Neuronal stem cell (in vitro differentiated cells): ENCODE data around the gene TPCN2.

Experiments used
- DNase-seq: peaks from one replicate; pipeline ENCODE4 v3.0.0-alpha.2; 2013; ENCODE audit warnings: low spot score
- H2AFZ ChIP-seq: one replicate; pipeline ENCODE4 v1.6.1; 2013; ENCODE audit warnings: mild to moderate bottlenecking, low read length, inconsistent platforms
- H2AK5ac ChIP-seq: 2 replicates; pipeline ENCODE4 v1.6.1; 2013; ENCODE audit warnings: low read depth, mild to moderate bottlenecking, inconsistent platforms, low read length, moderate library complexity, mixed read lengths
- H2BK120ac ChIP-seq: 2 replicates; pipeline ENCODE4 v1.6.1; 2013; ENCODE audit warnings: low read depth, mild to moderate bottlenecking, inconsistent platforms, low read length, moderate library complexity, mixed read lengths
- H2BK12ac ChIP-seq: one replicate; pipeline ENCODE4 v1.6.1; 2013; ENCODE audit warnings: low read length, inconsistent platforms
- H2BK15ac ChIP-seq: 2 replicates; pipeline ENCODE4 v1.6.1; 2013; ENCODE audit warnings: mild to moderate bottlenecking, low read length, inconsistent platforms, mixed read lengths
- H2BK5ac ChIP-seq: one replicate; pipeline ENCODE4 v1.6.1; 2013; ENCODE audit warnings: inconsistent platforms, mild to moderate bottlenecking, low read length, moderate library complexity
- H3K14ac ChIP-seq: one replicate; pipeline ENCODE4 v1.6.1; 2013; ENCODE audit warnings: low read length, inconsistent platforms
- H3K18ac ChIP-seq: 2 replicates; pipeline ENCODE4 v1.6.1; 2013; ENCODE audit warnings: low read length, inconsistent platforms
- H3K23ac ChIP-seq: 2 replicates; pipeline ENCODE4 v1.6.1; 2013; ENCODE audit warnings: low read depth, mild to moderate bottlenecking, mixed read lengths, low read length, inconsistent platforms; ENCODE audit not compliant: poor library complexity
- H3K27ac ChIP-seq: replicated peaks from 3 replicates; pipeline ENCODE4 v1.5.1; 2013; ENCODE audit warnings: low read length, inconsistent platforms
- H3K27me3 ChIP-seq, 3 experiments: 2 replicates each; pipeline ENCODE4 v1.6.1; 2013; ENCODE audit warnings: low read length in 3 of 3, mild to moderate bottlenecking in 2 of 3, inconsistent platforms in 1 of 3, low read depth in 1 of 3, mixed read lengths in 1 of 3, moderate library complexity in 1 of 3; ENCODE audit not compliant: control insufficient read depth in 3 of 3, insufficient read depth in 3 of 3
- H3K36me3 ChIP-seq, 2 donors: replicated peaks in 1 of 2; 2 replicates each; pipeline ENCODE4 v1.6.1; 2013; ENCODE audit warnings: low read length in 2 of 2; ENCODE audit not compliant: control insufficient read depth in 2 of 2, insufficient read depth in 2 of 2
- H3K4ac ChIP-seq: 2 replicates; pipeline ENCODE4 v1.6.1; 2013; ENCODE audit warnings: inconsistent platforms, mild to moderate bottlenecking, low read length, moderate library complexity
- H3K4me1 ChIP-seq, 2 donors: 1 replicate in 1 of 2; 2 replicates in 1 of 2; pipeline ENCODE4 v1.6.1; 2013; ENCODE audit warnings: low read length in 2 of 2, low read depth in 1 of 2; ENCODE audit not compliant: control insufficient read depth in 2 of 2, insufficient read depth in 1 of 2
- H3K4me2 ChIP-seq: one replicate; pipeline ENCODE4 v1.6.1; 2013; ENCODE audit warnings: mild to moderate bottlenecking, low read length, inconsistent platforms; ENCODE audit not compliant: insufficient read depth, poor library complexity, severe bottlenecking
- H3K4me3 ChIP-seq, 2 donors: 2 replicates each; pipeline ENCODE4 v1.5.1; 2013; ENCODE audit warnings: low read length in 2 of 2, mild to moderate bottlenecking in 2 of 2, inconsistent platforms in 1 of 2, moderate library complexity in 1 of 2
- H3K79me1 ChIP-seq: one replicate; pipeline ENCODE4 v1.6.1; 2013; ENCODE audit warnings: low read depth, mild to moderate bottlenecking, inconsistent platforms, low read length, moderate library complexity
- H3K9ac ChIP-seq: one replicate; pipeline ENCODE4 v1.6.1; 2013; ENCODE audit warnings: mild to moderate bottlenecking, low read depth, low read length, inconsistent platforms; ENCODE audit not compliant: poor library complexity
- H3K9me3 ChIP-seq, 2 donors: replicated peaks in 1 of 2; 2 replicates each; pipeline versions ENCODE3 to v1.6.1; 2013; ENCODE audit warnings: low read length in 2 of 2, mild to moderate bottlenecking in 2 of 2, inconsistent platforms in 1 of 2, low read depth in 1 of 2, mixed read lengths in 1 of 2, moderate library complexity in 1 of 2; ENCODE audit not compliant: control insufficient read depth in 2 of 2, insufficient read depth in 1 of 2
- H4K8ac ChIP-seq: one replicate; pipeline ENCODE4 v1.6.1; 2013; ENCODE audit warnings: low read depth, mild to moderate bottlenecking, inconsistent platforms, low read length, moderate library complexity
- H4K91ac ChIP-seq: one replicate; pipeline ENCODE4 v1.6.1; 2013; ENCODE audit warnings: low read length, low read depth, mild to moderate bottlenecking, inconsistent platforms; ENCODE audit not compliant: poor library complexity
- WGBS, 2 donors: extraction: QIAGEN DNeasy Blood & Tissue Kit; methylation state at CpG; one replicate each; pipeline ENCODE4 v1.1.7; 2013; ENCODE audit warnings: missing lambda C conversion rate in 2 of 2, mixed read lengths in 1 of 2; ENCODE audit not compliant: insufficient read length in 2 of 2, insufficient replicate concordance in 1 of 2; ENCODE audit errors: extremely low coverage in 2 of 2; 5-methylcytosine and 5-hydroxymethylcytosine counted together

TPCN2 gene

DNA sequence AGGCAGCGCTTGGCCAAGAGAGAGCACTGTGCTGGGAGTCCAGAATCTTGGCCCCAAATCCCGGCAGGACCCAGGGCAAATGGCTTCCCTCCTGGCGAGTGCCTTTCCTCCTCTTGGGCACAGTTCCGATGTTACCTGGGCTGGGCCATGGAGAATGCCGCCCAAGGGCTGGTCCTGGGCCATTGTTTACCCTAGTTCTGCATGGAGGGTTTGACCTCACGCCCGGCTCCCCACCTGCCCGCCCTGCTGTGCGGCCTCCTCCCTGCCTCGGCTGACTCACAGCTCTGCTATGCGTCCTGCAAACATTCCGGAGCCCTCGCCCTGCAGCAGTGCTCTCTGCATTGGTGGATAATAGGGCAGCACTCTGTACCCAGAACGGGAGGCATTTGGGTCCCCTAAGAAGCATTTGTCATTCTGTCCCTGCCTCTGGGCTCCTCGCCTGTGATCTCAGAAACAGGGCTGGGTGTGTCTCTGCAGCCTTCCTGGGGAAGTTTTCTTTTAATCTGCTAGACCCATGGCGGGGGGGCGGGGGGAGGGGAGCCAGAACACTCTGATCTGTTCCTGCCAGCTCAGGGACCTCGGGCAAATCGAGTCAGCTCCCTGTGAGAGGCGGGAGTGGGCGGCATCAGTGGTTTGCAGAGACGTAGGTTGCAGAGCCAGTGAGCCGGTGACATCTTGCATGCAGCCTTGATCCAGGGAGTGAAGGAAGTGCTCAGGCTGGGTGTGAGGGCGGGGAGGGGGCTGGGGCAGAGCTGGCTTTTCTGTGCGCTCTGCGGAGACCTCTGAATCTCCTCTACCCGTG lies 74.1 kb downstream of the TPCN2 start:
- no CpG with 5 or more reads among the region's 27 CpGs for WGBS, 2 donors
- no peak overlapping the region for H3K4me3 ChIP-seq
- peak overlapping the region; percentile 100 for H2BK15ac ChIP-seq
- no peaks in the 10 kb centered on the region for H3K27me3 ChIP-seq
- no peak overlapping the region for H3K9ac ChIP-seq
- peak overlapping the region; percentile 94 for H3K14ac ChIP-seq
- peak overlapping the region; percentile 78 for H2AFZ ChIP-seq
- H4K91ac ChIP-seq: no peak overlapping the region
- H3K27ac ChIP-seq: peak overlapping the region; percentile 88
- peak overlapping the region; percentile 93 for H2BK5ac ChIP-seq
- H4K8ac ChIP-seq: no peak overlapping the region
- H3K9me3 ChIP-seq: peaks cover under 1 to 7% of the 10 kb centered on the region in 2 donors
- peak overlapping the region; percentile 46 for H3K23ac ChIP-seq
- H3K79me1 ChIP-seq: no peaks in the 10 kb centered on the region
- no peak overlapping the region for H3K4ac ChIP-seq
- H2BK120ac ChIP-seq: peak overlapping the region; percentile 99
- peak overlapping the region; percentile 100 for H2AK5ac ChIP-seq
- H2BK12ac ChIP-seq: peak overlapping the region; percentile 2
- peaks cover 14 to 26% of the 10 kb centered on the region in 2 donors for H3K4me1 ChIP-seq
- H3K18ac ChIP-seq: peak overlapping the region; percentile 95
- no peaks in the 10 kb centered on the region for H3K36me3 ChIP-seq
- peak overlapping the region; percentile 60 for H3K4me2 ChIP-seq
- peak; percentile 67 for DNase-seq

GRCh38 chr11:69123593-69124545 lies 75.1 kb downstream of the TPCN2 start:
- Histone ChIP-seq H4K91ac (no peak overlapping the region), H2BK5ac (peak overlapping the region; percentile 93), H3K27ac (peak overlapping the region; percentile 88), H3K4me3 (peak overlapping the region in 1 of 2 donors; percentile 7), H2AFZ (peak overlapping the region; percentile 78), H3K4me1 (peaks cover 14 to 26% of the 10 kb centered on the region in 2 donors), H2BK15ac (peak overlapping the region; percentile 100), H3K79me1 (no peaks in the 10 kb centered on the region), H3K4me2 (peak overlapping the region; percentile 60), H3K9ac (peak overlapping the region; percentile 74), H3K9me3 (peaks cover 4 to 7% of the 10 kb centered on the region in 2 donors), H3K23ac (peak overlapping the region; percentile 46), H2AK5ac (peak overlapping the region; percentile 100), H3K36me3 (no peaks in the 10 kb centered on the region), H3K18ac (peak overlapping the region; percentile 95), H2BK12ac (peak overlapping the region; percentile 100), H4K8ac (no peak overlapping the region), H3K14ac (peak overlapping the region; percentile 94), H3K4ac (peak overlapping the region; percentile 94), H3K27me3 (no peaks in the 10 kb centered on the region), H2BK120ac (peak overlapping the region; percentile 99)
- no CpG with 5 or more reads among the region's 27 CpGs for WGBS, 2 donors
- no peak for DNase-seq

DNA sequence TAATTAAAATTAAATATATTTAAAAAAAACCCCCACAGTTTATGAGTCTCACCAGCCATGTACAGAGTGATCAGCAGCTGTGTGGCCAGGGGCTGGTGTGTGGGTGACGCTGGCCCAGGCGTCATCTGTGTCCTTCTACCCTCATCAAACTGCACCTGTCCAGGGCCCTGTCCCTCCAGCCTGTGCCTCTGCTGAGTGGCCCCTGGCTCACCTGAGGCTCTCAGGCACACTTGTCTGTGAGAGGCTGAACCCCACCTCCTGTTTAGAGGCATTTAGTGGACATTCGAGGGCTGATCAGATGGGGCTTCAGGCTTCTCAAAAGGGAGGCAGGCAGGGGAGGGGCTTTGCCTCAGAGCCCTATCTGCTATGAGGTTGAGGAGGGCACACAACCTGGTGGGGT lies 77.1 kb downstream of the TPCN2 start:
- no peaks in the 10 kb centered on the region for H3K27me3 ChIP-seq
- H3K4me3 ChIP-seq: no peak overlapping the region
- no peak overlapping the region for H4K91ac ChIP-seq
- no peak for DNase-seq
- peak overlapping the region; percentile 40 for H2BK15ac ChIP-seq
- peaks cover 4% of the 10 kb centered on the region in 2 donors for H3K9me3 ChIP-seq
- no peak overlapping the region for H3K23ac ChIP-seq
- no peak overlapping the region for H4K8ac ChIP-seq
- no peak overlapping the region for H3K14ac ChIP-seq
- H2BK12ac ChIP-seq: peak overlapping the region; percentile 47
- H2BK120ac ChIP-seq: peak overlapping the region; percentile 44
- H2BK5ac ChIP-seq: no peak overlapping the region
- H3K9ac ChIP-seq: peak overlapping the region; percentile 71
- no peak overlapping the region for H3K4ac ChIP-seq
- H3K79me1 ChIP-seq: no peaks in the 10 kb centered on the region
- H3K36me3 ChIP-seq: no peaks in the 10 kb centered on the region
- peak overlapping the region; percentile 93 for H2AK5ac ChIP-seq
- H3K27ac ChIP-seq: no peak overlapping the region
- no peak overlapping the region for H3K4me2 ChIP-seq
- no peak overlapping the region for H2AFZ ChIP-seq
- H3K4me1 ChIP-seq: peaks cover 16 to 26% of the 10 kb centered on the region in 2 donors
- H3K18ac ChIP-seq: peak overlapping the region; percentile 38
- WGBS, 2 donors: no CpG with 5 or more reads among the region's 3 CpGs
